ENCODE measurements around the gene MYLIP.

The MYLIP gene

GRCh38 chr6:16128759-16129622, at the start of gene MYLIP:
TSS of gene MYLIP (plus strand) at chr6:16129086. CDS start at chr6:16129323, 237 bp downstream.
- DNase-seq: peak; percentile 95
- in situ Hi-C loops (cut with MboI; ENCODE audit: low pct_unique_long_range_greater_than_20kb, low sequenced_read_pairs): no loop called here

DNA sequence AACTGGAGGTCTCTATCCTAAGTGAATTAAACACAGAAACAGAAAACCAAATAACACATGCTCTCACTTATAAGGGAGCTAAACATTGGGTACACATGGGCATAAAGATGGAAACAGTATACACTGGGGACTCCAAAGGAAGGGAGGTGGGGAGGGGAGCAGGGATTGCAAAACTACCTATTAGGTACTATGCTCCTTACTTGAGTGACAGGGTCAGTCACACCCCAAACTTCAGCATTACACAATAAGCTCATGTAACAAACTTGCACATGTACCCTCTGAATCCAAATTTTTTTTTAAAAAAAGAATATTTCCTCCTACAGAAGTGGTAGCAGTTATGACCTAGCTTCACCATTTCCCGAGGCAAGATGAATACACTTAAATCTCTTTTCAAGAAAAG, 49.5 kb upstream of the MYLIP start:
- no peak for DNase-seq
- in situ Hi-C loops (cut with MboI; ENCODE audit: low pct_unique_long_range_greater_than_20kb, low sequenced_read_pairs): no loop called here

- in situ Hi-C loops (cut with MboI; ENCODE audit: low pct_unique_long_range_greater_than_20kb, low sequenced_read_pairs): no loop called here
These were observed 48.7 kb upstream of the MYLIP start for GRCh38 chr6:16080204-16080603.

GRCh38 chr6:16081326-16081725, 47.6 kb upstream of the MYLIP start:
- DNase-seq: no peak
- in situ Hi-C loops (cut with MboI; ENCODE audit: low pct_unique_long_range_greater_than_20kb, low sequenced_read_pairs): no loop called here

More at GRCh38 chr6:16080204-16080603, 48.7 kb upstream of the MYLIP start:
- DNase-seq: no peak

DNA sequence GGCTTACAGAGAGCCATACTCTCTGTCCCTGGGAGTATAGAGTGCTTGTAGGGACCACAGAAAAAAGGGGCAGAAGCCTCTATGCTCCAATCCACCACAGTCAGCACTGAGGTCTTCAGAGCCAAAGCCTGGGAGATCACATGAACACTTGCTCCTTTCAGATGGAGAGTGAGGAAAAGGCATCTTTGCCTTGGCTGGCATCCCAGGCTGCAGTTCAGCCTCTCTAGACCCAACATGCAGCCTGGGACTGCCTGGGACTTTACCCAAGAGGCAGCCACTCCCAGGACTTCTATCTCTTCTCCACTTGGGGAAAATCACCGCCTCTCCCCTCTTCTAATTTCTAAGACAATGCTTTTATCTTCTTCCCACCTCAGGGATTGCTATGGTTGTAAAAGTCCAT, 46.5 kb upstream of the MYLIP start:
- in situ Hi-C loops (cut with MboI; ENCODE audit: low pct_unique_long_range_greater_than_20kb, low sequenced_read_pairs): no loop called here
- no peak for DNase-seq

GRCh38 chr6:16086965-16087364, 41.9 kb upstream of the MYLIP start:
- no peak for DNase-seq
- in situ Hi-C loops (cut with MboI; ENCODE audit: low pct_unique_long_range_greater_than_20kb, low sequenced_read_pairs): no loop called here

GRCh38 chr6:16087386-16087785, 41.5 kb upstream of the MYLIP start:
- DNase-seq: no peak
- in situ Hi-C loops (cut with MboI; ENCODE audit: low pct_unique_long_range_greater_than_20kb, low sequenced_read_pairs): no loop called here

DNA sequence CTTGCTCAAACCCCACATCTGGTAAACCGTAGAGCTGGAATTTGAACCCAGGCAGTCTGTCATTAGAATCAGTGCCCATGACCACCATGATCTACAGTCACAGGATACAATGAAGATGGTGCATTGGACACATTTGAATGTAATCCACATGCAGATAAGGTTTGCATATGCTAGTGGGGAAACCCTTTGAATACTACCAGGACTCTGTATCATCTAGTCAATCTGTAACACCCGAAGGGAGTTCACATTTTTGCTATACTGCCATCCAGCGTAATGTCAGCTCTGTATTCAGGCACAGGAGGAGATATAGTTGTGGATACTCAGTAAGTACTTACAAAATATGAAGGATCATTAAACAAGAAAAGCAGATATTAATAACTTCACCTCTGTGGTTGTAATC, 40.5 kb upstream of the MYLIP start:
- in situ Hi-C loops (cut with MboI; ENCODE audit: low pct_unique_long_range_greater_than_20kb, low sequenced_read_pairs): no loop called here
- DNase-seq: no peak

DNA sequence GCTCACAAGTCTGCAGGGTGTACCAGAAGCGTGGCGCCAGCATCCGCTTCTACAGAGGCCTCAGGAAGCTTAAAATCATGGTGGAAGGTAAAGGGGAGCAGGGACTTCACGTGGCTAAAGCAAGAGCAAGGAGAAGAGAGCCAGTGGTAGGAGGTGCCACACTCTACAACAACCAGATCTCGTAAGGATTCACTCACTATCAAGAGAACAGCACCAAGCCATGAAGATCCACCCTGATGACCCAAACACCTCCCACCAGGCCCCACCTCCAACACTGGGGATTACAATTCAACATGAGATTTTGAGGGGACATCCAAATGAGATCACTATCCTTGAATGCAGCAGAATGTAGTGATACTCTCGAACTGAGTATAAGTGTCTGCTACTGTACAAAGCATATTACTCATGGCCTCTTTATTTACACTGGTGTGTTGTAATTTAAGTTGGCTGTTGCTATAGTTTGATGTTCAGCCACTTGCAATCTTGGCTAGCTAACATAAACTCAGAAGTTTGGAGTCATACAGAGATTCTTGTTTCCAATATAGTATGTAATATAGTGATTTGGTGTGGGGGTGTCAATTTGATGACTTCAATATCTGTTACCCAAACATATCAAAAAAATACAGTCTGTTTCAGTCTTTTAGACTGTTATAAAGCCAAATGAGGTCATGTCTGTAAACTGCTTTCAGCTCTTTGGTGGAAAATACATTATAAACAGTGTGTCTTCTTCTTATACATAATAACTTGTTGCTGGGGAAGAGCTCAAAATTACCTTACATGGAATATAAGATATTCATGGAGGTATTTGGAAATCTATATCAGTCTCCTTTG, 39.4 kb upstream of the MYLIP start:
- DNase-seq: no peak
- in situ Hi-C loops (cut with MboI; ENCODE audit: low pct_unique_long_range_greater_than_20kb, low sequenced_read_pairs): no loop called here

- DNase-seq: no peak
- in situ Hi-C loops (cut with MboI; ENCODE audit: low pct_unique_long_range_greater_than_20kb, low sequenced_read_pairs): no loop called here
These were observed 38.4 kb upstream of the MYLIP start for GRCh38 chr6:16090452-16090851.

- no peak for DNase-seq
- in situ Hi-C loops (cut with MboI; ENCODE audit: low pct_unique_long_range_greater_than_20kb, low sequenced_read_pairs): no loop called here
These were observed 38.0 kb upstream of the MYLIP start for GRCh38 chr6:16090920-16091319.

DNA sequence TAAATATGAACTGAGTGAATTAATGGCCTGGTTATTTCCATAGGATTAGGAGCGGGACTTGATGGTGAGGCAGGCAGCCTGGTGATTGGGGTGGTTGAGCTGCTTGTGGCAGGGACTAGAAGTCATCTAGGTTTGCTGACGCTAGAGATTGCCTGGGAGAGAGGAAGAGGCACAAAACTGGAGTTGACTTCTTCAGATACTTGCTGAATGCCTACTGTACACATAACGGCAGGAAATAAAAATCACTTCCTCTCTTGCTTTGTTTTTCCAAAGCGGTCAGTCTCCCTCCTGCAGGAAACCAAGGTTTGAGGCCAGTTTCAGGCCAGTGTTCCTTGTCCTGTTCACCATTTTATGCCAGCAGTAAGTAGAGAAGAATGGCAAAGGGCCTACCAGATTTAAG, 36.7 kb upstream of the MYLIP start:
- in situ Hi-C loops (cut with MboI; ENCODE audit: low pct_unique_long_range_greater_than_20kb, low sequenced_read_pairs): no loop called here
- peak; percentile 45 for DNase-seq

DNA sequence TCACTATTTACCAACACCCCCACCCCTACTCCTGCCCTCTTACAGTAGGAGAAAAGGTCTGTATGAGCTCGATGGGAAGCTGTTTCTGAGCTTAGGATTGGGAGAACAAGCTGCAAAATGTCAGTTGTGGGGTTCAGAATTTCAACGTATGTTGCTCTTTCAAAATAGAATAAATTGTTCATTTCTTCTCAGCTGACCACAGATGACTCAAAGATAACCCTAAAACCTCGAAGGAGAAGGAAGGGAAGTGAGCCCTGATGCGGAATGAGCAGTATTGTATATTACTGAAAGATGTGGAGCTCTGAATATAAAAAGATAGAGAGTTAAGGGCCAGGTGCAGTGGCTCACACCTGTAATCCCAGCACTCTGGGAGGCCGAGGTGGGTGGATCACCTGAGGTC, 35.9 kb upstream of the MYLIP start:
- in situ Hi-C loops (cut with MboI; ENCODE audit: low pct_unique_long_range_greater_than_20kb, low sequenced_read_pairs): no loop called here
- DNase-seq: no peak

DNA sequence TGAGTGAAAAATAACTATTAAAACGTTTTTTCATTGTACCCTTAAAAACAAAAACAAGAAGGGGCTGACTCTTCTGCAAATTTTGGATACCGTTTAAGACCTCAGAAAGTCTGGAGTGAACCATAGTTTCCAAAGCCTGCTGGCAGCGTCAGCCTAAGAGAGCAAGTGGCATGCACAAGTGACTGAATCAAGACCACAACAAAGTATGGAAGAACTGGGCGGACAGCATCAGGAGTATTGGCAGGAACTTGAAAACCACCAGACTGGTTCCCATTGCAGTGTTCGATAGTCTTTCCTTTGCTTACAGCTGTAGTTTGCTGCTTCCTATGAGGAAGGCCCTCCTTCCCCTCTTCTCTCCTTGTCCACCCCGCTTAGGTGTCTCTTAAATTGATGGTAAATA, 33.7 kb upstream of the MYLIP start:
- no peak for DNase-seq
- in situ Hi-C loops (cut with MboI; ENCODE audit: low pct_unique_long_range_greater_than_20kb, low sequenced_read_pairs): no loop called here

DNA sequence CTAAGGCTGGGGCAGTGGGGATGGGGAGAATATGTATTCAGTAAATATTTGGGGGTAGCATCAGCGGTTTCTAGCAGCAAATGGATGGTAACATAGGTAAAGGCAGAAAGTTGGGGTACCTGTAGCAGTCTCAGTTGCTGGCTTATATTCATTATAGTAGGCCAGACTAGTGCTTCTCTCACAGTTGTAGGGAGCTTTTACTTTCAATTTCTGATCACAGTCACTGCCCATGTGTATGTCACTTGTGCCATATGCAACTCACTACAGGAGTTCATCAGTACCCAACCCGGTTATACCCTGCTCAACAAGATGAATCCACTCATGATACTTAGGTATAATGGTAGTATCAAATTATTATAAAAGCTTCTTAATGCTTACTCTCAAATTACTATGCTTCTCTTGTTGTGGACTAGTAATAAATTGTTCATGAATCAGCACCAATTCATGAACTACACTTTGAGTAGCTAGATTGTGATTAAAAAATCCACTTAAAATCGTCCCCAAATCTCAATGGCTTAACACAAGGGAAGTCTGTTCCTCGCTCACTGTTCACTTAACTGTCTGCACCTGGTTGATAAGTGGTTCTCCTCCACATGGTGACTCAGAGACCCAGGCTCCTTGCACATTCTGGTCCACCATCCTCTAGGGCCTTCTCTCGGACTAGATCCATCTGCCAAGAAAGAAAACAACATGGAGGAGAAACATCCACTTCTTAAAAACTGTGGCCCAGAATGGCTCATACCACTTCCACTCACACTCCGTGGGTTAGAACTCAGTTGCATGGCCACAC, 31.3 kb upstream of the MYLIP start:
- no peak for DNase-seq
- in situ Hi-C loops (cut with MboI; ENCODE audit: low pct_unique_long_range_greater_than_20kb, low sequenced_read_pairs): no loop called here

GRCh38 chr6:16098211-16098610, 30.7 kb upstream of the MYLIP start:
- in situ Hi-C loops (cut with MboI; ENCODE audit: low pct_unique_long_range_greater_than_20kb, low sequenced_read_pairs): no loop called here

DNA sequence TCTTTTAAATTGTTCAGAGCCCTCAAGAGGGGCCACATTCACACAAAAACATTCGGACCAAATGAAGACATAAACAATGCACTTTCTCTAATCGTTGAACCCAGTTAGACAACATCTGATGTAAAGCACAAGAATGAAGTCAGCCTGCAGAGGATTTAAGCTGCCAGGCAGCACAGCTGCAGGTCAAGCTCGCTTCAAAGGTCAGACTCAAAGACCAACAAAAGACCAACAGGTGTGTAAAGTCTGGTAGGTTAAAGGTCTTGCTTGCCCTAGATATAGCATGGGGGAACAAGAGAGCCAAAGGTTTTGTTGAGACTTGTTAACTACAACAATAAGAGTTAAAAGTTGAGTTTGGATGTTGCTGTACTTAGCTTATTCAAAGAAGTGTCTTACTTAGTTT, 26.7 kb upstream of the MYLIP start:
- DNase-seq: no peak
- in situ Hi-C loops (cut with MboI; ENCODE audit: low pct_unique_long_range_greater_than_20kb, low sequenced_read_pairs): no loop called here

More at GRCh38 chr6:16098211-16098610, 30.7 kb upstream of the MYLIP start:
- DNase-seq: no peak

DNA sequence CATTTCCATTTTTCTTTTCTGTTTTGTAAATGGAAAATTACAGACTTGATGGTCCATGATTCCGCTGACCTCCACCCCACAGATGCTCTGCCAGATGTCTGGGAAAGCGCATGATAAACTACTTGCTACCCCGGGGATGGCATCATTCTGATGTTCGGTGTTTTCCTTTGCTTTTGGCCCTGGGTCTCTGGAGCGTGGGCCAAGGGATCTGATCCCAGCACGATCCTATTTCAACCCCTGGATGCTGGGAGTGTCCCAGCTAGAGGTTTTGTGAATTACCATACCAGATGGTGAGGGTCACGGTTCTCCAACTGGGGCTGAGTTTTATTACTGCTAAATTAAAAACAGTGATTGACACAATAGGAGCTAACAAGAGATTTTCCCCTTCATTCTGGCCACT, 25.2 kb upstream of the MYLIP start:
- in situ Hi-C loops (cut with MboI; ENCODE audit: low pct_unique_long_range_greater_than_20kb, low sequenced_read_pairs): no loop called here
- DNase-seq: no peak

GRCh38 chr6:16104624-16105433, 24.1 kb upstream of the MYLIP start:
- DNase-seq: no peak
- in situ Hi-C loops (cut with MboI; ENCODE audit: low pct_unique_long_range_greater_than_20kb, low sequenced_read_pairs): no loop called here
